ENCODE data around the gene TDRD12. TPM values are rescaled to one million over a fixed set of nuclear protein-coding genes. Genes with fewer than 3 reads are reported as not detected.
"Not testable (repeated sequence)": the region's sequence is repeated elsewhere in the genome, so short reads cannot be mapped to it uniquely, and the experiment has no call there.

The TDRD12 gene
- total RNA-seq, 4 donors from 2014 or later: 0.42 to 4.7 (median 2.4) TPM

DNA sequence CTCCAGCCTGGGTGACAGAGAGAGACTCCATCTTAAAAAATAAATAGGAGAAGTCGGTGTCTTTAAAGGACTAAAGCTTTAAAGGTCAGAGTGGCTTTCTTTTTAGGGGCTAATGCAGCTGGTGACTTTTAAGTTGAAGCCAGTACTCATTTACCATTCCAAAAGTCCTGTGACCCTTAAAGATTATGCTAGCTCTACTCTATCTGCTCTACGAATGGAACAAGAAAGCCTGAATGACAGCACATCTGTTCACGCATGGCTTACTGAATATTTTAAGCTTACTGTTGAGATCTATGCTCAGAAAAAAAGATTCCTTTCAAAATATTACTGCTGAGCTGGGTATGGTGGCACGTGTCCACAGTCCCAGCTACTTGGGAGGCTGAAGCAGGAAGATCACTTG lies 16.4 kb downstream of the TDRD12 start:
- Histone ChIP-seq H3K27me3 (no peaks in the 10 kb centered on the region), H3K4me1 (no peaks in the 10 kb centered on the region), H3K27ac (no peak overlapping the region), H3K9me3 (no peaks in the 10 kb centered on the region), H3K4me3 (no peak overlapping the region), H3K36me3 (no peaks in the 10 kb centered on the region)
- TF ChIP-seq POLR2AphosphoS5 (IDR thresholded peaks at IDR 0.05): no peak
- no peak for TF ChIP-seq EP300 (IDR thresholded peaks at IDR 0.05)
- TF ChIP-seq, protein P1, sequence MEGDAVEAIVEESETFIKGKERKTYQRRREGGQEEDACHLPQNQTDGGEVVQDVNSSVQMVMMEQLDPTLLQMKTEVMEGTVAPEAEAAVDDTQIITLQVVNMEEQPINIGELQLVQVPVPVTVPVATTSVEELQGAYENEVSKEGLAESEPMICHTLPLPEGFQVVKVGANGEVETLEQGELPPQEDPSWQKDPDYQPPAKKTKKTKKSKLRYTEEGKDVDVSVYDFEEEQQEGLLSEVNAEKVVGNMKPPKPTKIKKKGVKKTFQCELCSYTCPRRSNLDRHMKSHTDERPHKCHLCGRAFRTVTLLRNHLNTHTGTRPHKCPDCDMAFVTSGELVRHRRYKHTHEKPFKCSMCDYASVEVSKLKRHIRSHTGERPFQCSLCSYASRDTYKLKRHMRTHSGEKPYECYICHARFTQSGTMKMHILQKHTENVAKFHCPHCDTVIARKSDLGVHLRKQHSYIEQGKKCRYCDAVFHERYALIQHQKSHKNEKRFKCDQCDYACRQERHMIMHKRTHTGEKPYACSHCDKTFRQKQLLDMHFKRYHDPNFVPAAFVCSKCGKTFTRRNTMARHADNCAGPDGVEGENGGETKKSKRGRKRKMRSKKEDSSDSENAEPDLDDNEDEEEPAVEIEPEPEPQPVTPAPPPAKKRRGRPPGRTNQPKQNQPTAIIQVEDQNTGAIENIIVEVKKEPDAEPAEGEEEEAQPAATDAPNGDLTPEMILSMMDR (IDR thresholded peaks at IDR 0.05): no peak
- no peak for TF ChIP-seq POLR2A (IDR thresholded peaks at IDR 0.05)
- no peak for DNase-seq (ENCODE audit: low spot score in 2 of 2)
- WGBS: 86% methylated on average over 4 of the region's 4 CpGs

DNA sequence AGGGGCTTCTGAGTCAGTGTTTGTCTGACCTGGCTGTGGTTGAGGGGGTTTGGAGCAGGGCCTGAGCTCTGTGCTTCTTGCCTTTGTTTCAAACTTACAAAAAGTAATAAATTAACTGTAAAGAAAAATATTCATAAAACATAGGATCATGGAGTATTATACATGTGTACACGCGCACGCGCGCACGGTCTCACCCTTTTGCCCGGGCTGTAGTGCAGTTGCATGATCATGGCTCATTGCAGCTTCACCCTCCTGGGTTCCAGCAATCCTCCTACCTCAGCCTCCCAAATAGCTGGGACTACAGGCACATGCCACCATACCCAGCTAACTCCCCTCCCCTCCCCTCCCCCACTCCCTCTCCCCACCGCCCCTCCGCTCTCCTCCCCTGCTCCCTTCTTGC lies 23.5 kb downstream of the TDRD12 start:
- no peak overlapping the region for H3K4me3 ChIP-seq
- peaks cover 5% of the 10 kb centered on the region for H3K27me3 ChIP-seq
- no peak for DNase-seq (ENCODE audit: low spot score in 2 of 2)
- no peaks in the 10 kb centered on the region for H3K9me3 ChIP-seq
- TF ChIP-seq, protein P1 (IDR thresholded peaks at IDR 0.05): no peak
- TF ChIP-seq POLR2AphosphoS5 (IDR thresholded peaks at IDR 0.05) (no peak), POLR2A (IDR thresholded peaks at IDR 0.05) (no peak), EP300 (IDR thresholded peaks at IDR 0.05) (no peak)
- WGBS: 95% methylated on average over 9 of the region's 9 CpGs
- H3K27ac ChIP-seq: no peak overlapping the region
- no peaks in the 10 kb centered on the region for H3K36me3 ChIP-seq
- H3K4me1 ChIP-seq: no peaks in the 10 kb centered on the region

DNA sequence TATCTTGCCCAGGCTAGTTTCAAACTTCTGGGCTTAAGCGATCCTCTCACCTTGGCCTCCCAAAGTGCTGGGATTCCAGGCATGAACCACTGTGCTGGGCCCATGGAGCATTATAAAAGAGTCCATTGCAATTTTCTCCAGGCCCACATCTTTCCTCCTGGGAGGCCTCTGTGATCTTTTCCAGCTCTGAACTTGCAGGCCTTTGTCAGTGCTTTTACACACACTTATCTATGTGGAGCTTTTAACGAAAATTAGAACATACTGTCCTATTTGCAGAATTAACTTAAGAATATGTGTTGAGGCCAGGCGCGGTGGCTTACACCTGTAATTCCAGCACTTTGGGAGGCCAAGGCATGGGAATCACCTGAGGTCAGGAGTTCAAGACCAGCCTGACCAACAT lies 23.9 kb downstream of the TDRD12 start:
- 97% methylated on average over 4 of the region's 4 CpGs for WGBS
- Histone ChIP-seq H3K36me3 (no peaks in the 10 kb centered on the region), H3K9me3 (no peaks in the 10 kb centered on the region), H3K4me1 (no peaks in the 10 kb centered on the region), H3K27me3 (peaks cover 5% of the 10 kb centered on the region), H3K27ac (no peak overlapping the region), H3K4me3 (no peak overlapping the region)
- DNase-seq (ENCODE audit: low spot score in 2 of 2): no peak
- no peak for TF ChIP-seq EP300 (IDR thresholded peaks at IDR 0.05)
- TF ChIP-seq POLR2A (IDR thresholded peaks at IDR 0.05): no peak
- TF ChIP-seq, protein P1 (IDR thresholded peaks at IDR 0.05): no peak
- TF ChIP-seq POLR2AphosphoS5 (IDR thresholded peaks at IDR 0.05): no peak

DNA sequence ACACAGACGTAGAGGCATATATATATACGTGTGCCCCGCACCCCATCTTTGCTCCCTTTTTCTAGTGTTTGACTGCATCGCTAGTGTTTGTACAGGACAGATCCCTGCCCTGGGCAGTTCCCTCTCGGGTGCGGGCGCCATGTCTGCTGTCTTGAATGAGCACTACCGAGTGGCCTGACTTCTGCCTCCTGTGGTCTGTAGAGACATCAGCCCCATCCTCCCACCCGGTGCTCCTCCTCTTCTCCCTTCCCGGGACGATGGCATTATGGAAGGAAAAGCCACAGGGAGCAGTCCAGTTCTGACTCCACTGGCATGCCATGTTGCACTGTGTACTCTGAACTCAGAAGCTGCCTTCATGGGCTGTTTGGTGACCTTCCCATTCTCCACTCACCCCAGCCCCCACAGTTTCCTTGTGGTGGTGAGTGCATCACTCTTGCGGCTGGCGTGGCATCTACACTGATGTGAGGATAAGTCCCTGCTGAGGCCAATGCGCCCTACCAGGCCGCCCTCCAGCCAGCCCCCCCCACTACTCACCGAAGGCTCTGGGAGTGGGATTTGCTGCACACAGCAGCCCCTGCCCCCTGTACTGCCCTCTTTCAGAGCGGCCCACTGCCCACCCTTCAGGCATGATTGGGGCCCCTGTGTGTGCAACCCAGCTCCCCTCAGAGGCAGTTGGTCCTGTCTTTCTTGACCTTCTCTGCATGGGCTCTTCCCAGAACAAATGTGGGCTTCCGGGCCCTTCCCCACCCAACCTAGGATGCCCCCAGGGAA lies 25.2 kb downstream of the TDRD12 start:
- Histone ChIP-seq H3K4me1 (no peaks in the 10 kb centered on the region), H3K9me3 (no peaks in the 10 kb centered on the region), H3K27ac (no peak overlapping the region), H3K4me3 (no peak overlapping the region), H3K36me3 (no peaks in the 10 kb centered on the region), H3K27me3 (peaks cover 12% of the 10 kb centered on the region)
- DNase-seq (ENCODE audit: low spot score in 2 of 2): no peak
- 89% methylated on average over 16 of the region's 18 CpGs for WGBS
- no peak for TF ChIP-seq POLR2AphosphoS5 (IDR thresholded peaks at IDR 0.05)
- no peak for TF ChIP-seq EP300 (IDR thresholded peaks at IDR 0.05)
- TF ChIP-seq, protein P1 (IDR thresholded peaks at IDR 0.05): no peak
- no peak for TF ChIP-seq POLR2A (IDR thresholded peaks at IDR 0.05)

DNA sequence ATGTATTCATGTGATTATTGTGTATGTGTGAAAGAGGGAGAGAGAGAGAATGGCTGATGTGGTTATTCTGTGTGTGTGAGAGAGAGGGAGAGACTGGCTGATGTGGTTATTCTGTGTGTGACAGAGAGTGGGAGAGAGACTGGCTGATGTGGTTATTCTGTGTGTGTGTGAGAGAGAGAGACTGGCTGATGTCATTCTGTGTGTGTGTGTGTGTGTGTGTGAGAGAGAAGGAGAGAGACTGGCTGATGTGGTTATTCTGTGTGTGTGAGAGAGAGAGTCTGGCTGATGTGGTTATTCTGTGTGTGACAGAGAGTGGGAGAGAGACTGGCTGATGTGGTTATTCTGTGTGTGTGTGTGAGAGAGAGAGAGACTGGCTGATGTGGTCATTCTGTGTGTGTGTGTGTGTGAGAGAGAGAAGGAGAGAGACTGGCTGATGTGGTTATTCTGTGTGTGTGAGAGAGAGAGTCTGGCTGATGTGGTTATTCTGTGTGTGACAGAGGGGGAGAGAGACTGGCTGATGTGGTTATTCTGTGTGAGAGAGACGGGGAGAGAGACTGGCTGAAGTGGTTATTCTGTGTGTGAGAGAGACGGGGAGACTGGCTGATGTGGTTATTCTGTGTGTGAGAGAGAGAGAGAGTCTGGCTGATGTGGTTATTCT lies 26.2 kb downstream of the TDRD12 start:
- H3K4me1 ChIP-seq: not testable (repeated sequence)
- 29% methylated on average over 2 of the region's 2 CpGs for WGBS

DNA sequence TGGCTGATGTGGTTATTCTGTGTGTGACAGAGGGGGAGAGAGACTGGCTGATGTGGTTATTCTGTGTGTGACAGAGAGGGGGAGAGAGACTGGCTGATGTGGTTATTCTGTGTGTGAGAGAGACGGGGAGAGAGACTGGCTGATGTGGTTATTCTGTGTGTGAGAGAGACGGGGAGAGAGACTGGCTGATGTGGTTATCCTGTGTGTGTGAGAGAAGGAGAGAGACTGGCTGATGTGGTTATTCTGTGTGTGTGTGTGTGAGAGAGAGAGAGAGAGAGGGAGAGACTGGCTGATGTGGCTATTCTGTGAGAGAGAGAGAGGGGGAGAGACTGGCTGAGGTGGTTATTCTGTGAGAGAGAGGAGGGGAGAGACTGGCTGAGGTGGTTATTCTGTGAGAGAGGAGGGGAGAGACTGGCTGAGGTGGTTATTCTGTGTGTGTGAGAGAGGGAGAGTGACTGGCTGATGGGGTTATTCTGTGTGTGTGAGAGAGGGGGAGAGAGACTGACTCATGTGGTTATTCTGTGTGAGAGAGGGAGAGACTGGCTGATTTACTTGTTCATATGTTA lies 27.1 kb downstream of the TDRD12 start:
- not testable (repeated sequence) for H3K36me3 ChIP-seq; H3K9me3 ChIP-seq; H3K4me1 ChIP-seq; H3K4me3 ChIP-seq; DNase-seq (ENCODE audit: low spot score in 2 of 2); H3K27ac ChIP-seq
- 24% methylated on average over 2 of the region's 2 CpGs for WGBS
- H3K27me3 ChIP-seq: peaks cover 12% of the 10 kb centered on the region

More for the DNA sequence above, 26.2 kb downstream of the TDRD12 start:
- not testable (repeated sequence) for H3K9me3 ChIP-seq; H3K27ac ChIP-seq; H3K4me3 ChIP-seq; DNase-seq (ENCODE audit: low spot score in 2 of 2); H3K36me3 ChIP-seq
- H3K27me3 ChIP-seq: peaks cover 12% of the 10 kb centered on the region
